Stimulated activated naive B cell treated with anti-CD40 and anti-IgM and Interleukin-4, amounts not matched to agents 10 μg/mL and 1 μg/mL and 100 μg/mL, for 72 hours (primary cell): ENCODE data around the gene ANGPTL3.
A peak's percentile ranks its signal among the peaks of the same experiment; 100 is the strongest.
"Not testable (repeated sequence)": the region's sequence is repeated elsewhere in the genome, so short reads cannot be mapped to it uniquely, and the experiment has no call there.

ENCODE experiments used
- ATAC-seq, 2 donors: fragments of 150-1000 bp; cut with Tn5 transposase; replicated peaks; 2 replicates each; pipeline ENCODE4 v1.10.0; 2021; ENCODE audit warnings: moderate library complexity in 1 of 2
- DNase-seq: peaks from one replicate; pipeline ENCODE4 v3.0.0; 2021
- H3K27ac Mint-ChIP-seq: one replicate; pipeline ENCODE4 v1.8.0; 2022; ENCODE audit warnings: mild to moderate bottlenecking, mixed read lengths
- H3K27me3 Mint-ChIP-seq, 2 donors: one replicate each; pipeline ENCODE4 v1.8.0; 2022; ENCODE audit warnings: mixed read lengths in 2 of 2
- H3K36me3 Mint-ChIP-seq, 2 donors: one replicate each; pipeline ENCODE4 v1.8.0; 2022; ENCODE audit warnings: mixed read lengths in 2 of 2, mild to moderate bottlenecking in 1 of 2
- H3K4me1 Mint-ChIP-seq, 2 donors: one replicate each; pipeline ENCODE4 v1.8.0; 2022; ENCODE audit warnings: mixed read lengths in 2 of 2, mild to moderate bottlenecking in 1 of 2
- H3K4me3 Mint-ChIP-seq, 2 donors: one replicate each; pipeline ENCODE4 v1.8.0; 2022; ENCODE audit warnings: mild to moderate bottlenecking in 2 of 2, mixed read lengths in 2 of 2, moderate library complexity in 1 of 2
- H3K9me3 Mint-ChIP-seq, 2 donors: one replicate each; pipeline ENCODE4 v1.8.0; 2022; ENCODE audit warnings: mixed read lengths in 2 of 2, mild to moderate bottlenecking in 1 of 2

Gene ANGPTL3

DNA sequence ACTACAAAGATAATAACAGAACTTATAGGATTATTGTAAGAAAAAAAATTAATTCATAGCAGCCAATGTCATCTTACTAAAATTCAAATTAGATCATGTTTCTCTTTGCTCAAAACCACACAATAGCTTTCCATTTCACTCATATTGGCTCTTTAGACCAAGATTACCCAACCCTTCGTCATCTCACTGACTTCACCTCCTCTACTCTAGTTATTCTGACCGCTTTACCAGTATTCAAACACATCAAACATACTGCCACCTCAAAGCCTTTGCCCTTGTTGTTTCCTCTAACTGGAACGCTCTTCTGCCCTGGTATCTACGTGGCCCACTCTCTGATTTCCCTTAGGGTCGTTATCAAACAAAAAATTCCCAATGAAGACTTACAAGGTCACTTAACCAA is 1.7 kb downstream of the ANGPTL3 start:
- Mint-ChIP-seq H3K4me3 (no peak overlapping the region), H3K36me3 (peaks cover 0 to 2% of the 10 kb centered on the region in 2 donors), H3K27ac (no peak overlapping the region), H3K4me1 (no peaks in the 10 kb centered on the region), H3K27me3 (no peaks in the 10 kb centered on the region), H3K9me3 (no peaks in the 10 kb centered on the region)
- DNase-seq (no peak), ATAC-seq (no peak)

DNA sequence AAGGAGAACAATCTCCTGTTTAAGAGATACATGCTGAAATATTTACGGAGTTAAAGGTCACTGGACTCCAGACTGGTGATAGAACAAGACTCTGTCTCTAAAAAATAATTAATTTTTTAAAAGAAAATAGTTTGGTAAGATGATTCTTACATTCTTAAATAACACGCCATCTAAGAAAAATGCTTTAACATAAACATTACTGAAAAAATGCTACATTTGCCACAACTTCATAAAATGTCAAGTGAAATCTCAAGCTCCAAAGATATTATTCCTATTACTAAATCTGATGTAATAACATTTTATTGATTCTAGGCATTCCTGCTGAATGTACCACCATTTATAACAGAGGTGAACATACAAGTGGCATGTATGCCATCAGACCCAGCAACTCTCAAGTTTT is 4.1 kb downstream of the ANGPTL3 start:
- no peak for ATAC-seq
- no peak overlapping the region for H3K4me3 Mint-ChIP-seq
- no peak for DNase-seq
- no peaks in the 10 kb centered on the region for H3K4me1 Mint-ChIP-seq
- H3K27me3 Mint-ChIP-seq, result no peaks in the 10 kb centered on the region
- H3K27ac Mint-ChIP-seq, result no peak overlapping the region
- H3K9me3 Mint-ChIP-seq, result no peaks in the 10 kb centered on the region
- H3K36me3 Mint-ChIP-seq, result peaks cover 0 to 2% of the 10 kb centered on the region in 2 donors

GRCh38 chr1:62608905-62609304 is 11.6 kb downstream of the ANGPTL3 start:
- no peaks in the 10 kb centered on the region for H3K27me3 Mint-ChIP-seq
- no peaks in the 10 kb centered on the region for H3K9me3 Mint-ChIP-seq
- no peak overlapping the region for H3K4me3 Mint-ChIP-seq
- peaks cover 6 to 11% of the 10 kb centered on the region in 2 donors for H3K4me1 Mint-ChIP-seq
- DNase-seq (no peak), ATAC-seq (no peak)
- peaks cover 0 to 1% of the 10 kb centered on the region in 2 donors for H3K36me3 Mint-ChIP-seq
- no peak overlapping the region for H3K27ac Mint-ChIP-seq

DNA sequence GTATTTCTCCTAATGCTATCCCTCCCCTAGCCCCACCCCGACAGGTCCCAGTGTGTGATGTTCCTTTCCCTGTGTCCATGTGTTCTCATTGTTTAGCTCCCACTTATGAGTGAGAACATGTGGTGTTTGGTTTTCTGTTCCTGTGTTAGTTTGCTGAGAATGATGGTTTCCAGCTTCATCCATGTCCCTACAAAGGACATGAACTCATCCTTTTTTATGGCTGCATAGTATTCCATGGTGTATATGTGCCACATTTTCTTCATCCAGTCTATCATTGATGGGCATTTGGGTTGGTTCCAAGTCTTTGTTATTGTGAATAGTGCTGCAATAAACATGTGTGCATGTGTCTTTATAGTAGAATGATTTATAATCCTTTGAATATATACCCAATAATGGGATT is 13.3 kb downstream of the ANGPTL3 start:
- not testable (repeated sequence) for H3K4me3 Mint-ChIP-seq, H3K27me3 Mint-ChIP-seq, ATAC-seq, H3K9me3 Mint-ChIP-seq, H3K36me3 Mint-ChIP-seq, H3K27ac Mint-ChIP-seq, DNase-seq
- peaks cover 7 to 12% of the 10 kb centered on the region in 2 donors for H3K4me1 Mint-ChIP-seq

DNA sequence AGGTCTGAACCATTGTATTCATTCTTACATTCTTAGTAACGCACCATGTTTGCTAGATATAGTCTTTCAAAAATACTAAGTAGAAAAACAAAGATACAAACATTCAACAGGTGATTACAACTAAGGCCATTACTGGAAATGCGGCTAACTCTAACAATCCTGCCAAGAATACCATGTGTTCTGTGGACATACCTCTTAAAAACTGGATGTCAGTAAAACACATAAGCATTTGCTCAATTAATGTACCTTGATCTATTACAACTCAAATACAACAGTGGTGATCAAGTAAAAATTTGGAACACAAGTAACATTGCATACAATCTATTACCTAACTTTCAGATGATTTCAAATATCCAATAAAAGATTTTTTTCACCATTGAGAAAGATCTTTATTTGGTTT is 15.4 kb downstream of the ANGPTL3 start:
- H3K9me3 Mint-ChIP-seq, result no peaks in the 10 kb centered on the region
- peaks cover 7 to 12% of the 10 kb centered on the region in 2 donors for H3K4me1 Mint-ChIP-seq
- no peak for ATAC-seq
- H3K27ac Mint-ChIP-seq, result no peak overlapping the region
- no peaks in the 10 kb centered on the region for H3K27me3 Mint-ChIP-seq
- H3K36me3 Mint-ChIP-seq, result peaks cover 3% of the 10 kb centered on the region in 2 donors
- H3K4me3 Mint-ChIP-seq, result no peak overlapping the region
- no peak for DNase-seq

- no peak overlapping the region for H3K27ac Mint-ChIP-seq
- no peak for DNase-seq
- peaks cover 7 to 12% of the 10 kb centered on the region in 2 donors for H3K4me1 Mint-ChIP-seq
- peaks cover 4 to 5% of the 10 kb centered on the region in 2 donors for H3K36me3 Mint-ChIP-seq
- no peaks in the 10 kb centered on the region for H3K27me3 Mint-ChIP-seq
- no peaks in the 10 kb centered on the region for H3K9me3 Mint-ChIP-seq
- H3K4me3 Mint-ChIP-seq, result peak overlapping the region; percentile 46 to 67
- ATAC-seq, result peak; percentile 95 to 97
Observed at GRCh38 chr1:62613325-62613727, 16.0 kb downstream of the ANGPTL3 start.

DNA sequence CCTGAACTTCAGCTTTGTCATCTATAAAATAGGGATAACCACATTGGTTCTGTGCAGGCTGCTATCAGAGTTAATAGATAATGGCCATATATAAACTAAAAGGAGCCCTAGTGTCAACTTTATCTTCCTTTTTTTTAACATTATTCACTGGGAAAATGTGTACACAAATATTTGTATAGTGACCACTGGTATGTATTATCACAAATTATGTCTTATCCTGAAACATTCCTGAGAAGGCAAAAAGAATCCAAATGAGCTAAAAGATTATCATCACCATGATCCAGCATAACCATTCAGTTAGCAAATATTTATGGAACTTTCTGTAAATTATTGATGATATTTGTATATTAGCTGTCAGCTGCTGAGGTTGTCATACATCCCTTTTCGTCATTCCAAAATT is 16.6 kb downstream of the ANGPTL3 start:
- peaks cover 4 to 5% of the 10 kb centered on the region in 2 donors for H3K36me3 Mint-ChIP-seq
- no peaks in the 10 kb centered on the region for H3K27me3 Mint-ChIP-seq
- H3K9me3 Mint-ChIP-seq, result no peaks in the 10 kb centered on the region
- H3K4me3 Mint-ChIP-seq, result peak overlapping the region; percentile 46 to 67
- no peak for DNase-seq
- peaks cover 7 to 12% of the 10 kb centered on the region in 2 donors for H3K4me1 Mint-ChIP-seq
- ATAC-seq, result no peak
- H3K27ac Mint-ChIP-seq, result no peak overlapping the region

DNA sequence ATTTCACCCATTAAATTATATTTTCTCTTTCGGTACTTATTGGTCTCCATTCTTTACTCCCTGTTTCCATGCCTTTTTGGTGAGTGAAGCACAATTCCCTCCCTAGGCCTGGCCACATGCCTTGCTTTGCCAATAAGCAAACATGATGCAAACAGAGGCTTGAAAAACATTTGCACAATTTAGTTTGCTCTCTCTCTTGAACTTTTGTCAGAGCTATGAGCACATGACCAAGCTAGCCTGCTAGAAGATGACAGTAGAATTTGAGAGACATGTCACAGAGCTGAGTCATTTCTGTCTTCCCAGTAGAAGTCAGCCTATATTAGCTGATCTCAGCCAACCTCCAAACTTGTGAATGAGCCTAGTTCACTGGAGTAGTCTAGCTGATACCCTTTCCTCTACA is 24.6 kb downstream of the ANGPTL3 start:
- H3K27me3 Mint-ChIP-seq, result no peaks in the 10 kb centered on the region
- H3K27ac Mint-ChIP-seq, result peak overlapping the region; percentile 69
- H3K4me3 Mint-ChIP-seq, result no peak overlapping the region
- ATAC-seq, result peak; percentile 80 to 88
- peaks cover 19 to 25% of the 10 kb centered on the region in 2 donors for H3K36me3 Mint-ChIP-seq
- no peak for DNase-seq
- H3K9me3 Mint-ChIP-seq, result peaks cover 0 to 1% of the 10 kb centered on the region in 2 donors
- peaks cover 6 to 39% of the 10 kb centered on the region in 2 donors for H3K4me1 Mint-ChIP-seq

- DNase-seq (no peak), ATAC-seq (peak; percentile 94 to 96)
- no peaks in the 10 kb centered on the region for H3K27me3 Mint-ChIP-seq
- H3K27ac Mint-ChIP-seq, result peak overlapping the region; percentile 84
- peak overlapping the region in 1 of 2 donors; percentile 59 for H3K4me3 Mint-ChIP-seq
- peaks cover 0 to 1% of the 10 kb centered on the region in 2 donors for H3K9me3 Mint-ChIP-seq
- peaks cover 6 to 48% of the 10 kb centered on the region in 2 donors for H3K4me1 Mint-ChIP-seq
- H3K36me3 Mint-ChIP-seq, result peaks cover 18 to 26% of the 10 kb centered on the region in 2 donors
Observed at GRCh38 chr1:62625415-62625814, 28.1 kb downstream of the ANGPTL3 start.

- H3K4me3 Mint-ChIP-seq, result no peak overlapping the region
- H3K27ac Mint-ChIP-seq, result no peak overlapping the region
- no peaks in the 10 kb centered on the region for H3K27me3 Mint-ChIP-seq
- peaks cover 2 to 43% of the 10 kb centered on the region in 2 donors for H3K4me1 Mint-ChIP-seq
- ATAC-seq (no peak), DNase-seq (no peak)
- peaks cover 25 to 44% of the 10 kb centered on the region in 2 donors for H3K36me3 Mint-ChIP-seq
- H3K9me3 Mint-ChIP-seq, result peaks cover 0 to 1% of the 10 kb centered on the region in 2 donors
Observed at GRCh38 chr1:62628506-62628905, 31.2 kb downstream of the ANGPTL3 start.

DNA sequence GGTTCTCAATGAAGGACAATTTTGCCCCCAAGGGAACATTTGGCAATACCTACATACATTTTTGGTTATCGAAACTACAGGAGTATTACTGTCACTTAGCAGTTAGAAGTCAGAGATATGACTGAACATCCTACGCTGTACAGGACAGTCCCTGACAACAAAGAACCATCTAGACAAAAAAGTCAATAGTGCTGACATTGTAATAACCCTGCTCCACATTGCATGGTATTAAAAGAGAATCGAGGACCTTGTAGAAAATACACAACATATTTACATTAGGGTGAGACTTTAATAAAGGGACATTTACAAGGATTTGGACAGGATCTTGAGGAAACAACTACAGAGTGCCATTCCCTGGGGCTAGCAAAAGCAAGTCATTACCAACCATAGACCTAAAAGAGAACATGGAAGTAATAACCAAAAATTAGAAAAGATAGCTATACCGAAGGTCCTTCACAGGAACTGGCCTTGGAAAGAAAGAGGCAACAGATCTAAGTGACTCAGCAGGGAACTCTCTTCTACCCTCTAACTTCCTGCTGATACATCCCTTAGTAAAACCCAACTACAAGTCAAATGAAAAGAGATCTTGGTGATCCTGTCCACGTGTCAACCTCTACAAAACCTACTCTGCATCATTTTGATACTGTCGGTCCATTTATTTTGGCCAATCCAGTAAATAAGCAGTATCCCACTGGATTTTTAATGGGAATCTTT is 40.2 kb downstream of the ANGPTL3 start:
- H3K4me3 Mint-ChIP-seq, result no peak overlapping the region
- H3K27me3 Mint-ChIP-seq, result no peaks in the 10 kb centered on the region
- peaks cover 20% of the 10 kb centered on the region in 2 donors for H3K36me3 Mint-ChIP-seq
- H3K4me1 Mint-ChIP-seq, result peaks cover 0 to 2% of the 10 kb centered on the region in 2 donors
- ATAC-seq (no peak), DNase-seq (no peak)
- H3K27ac Mint-ChIP-seq, result no peak overlapping the region
- H3K9me3 Mint-ChIP-seq, result peaks cover 0 to 2% of the 10 kb centered on the region in 2 donors

- Mint-ChIP-seq H3K36me3 (peaks cover 23 to 25% of the 10 kb centered on the region in 2 donors), H3K27ac (no peak overlapping the region), H3K9me3 (peaks cover 3 to 9% of the 10 kb centered on the region in 2 donors), H3K27me3 (no peaks in the 10 kb centered on the region), H3K4me1 (no peaks in the 10 kb centered on the region), H3K4me3 (no peak overlapping the region)
- DNase-seq, result no peak
- no peak for ATAC-seq
Observed at GRCh38 chr1:62643283-62643682, 46.0 kb downstream of the ANGPTL3 start.

- peaks cover 0 to 10% of the 10 kb centered on the region in 2 donors for H3K36me3 Mint-ChIP-seq
- no peaks in the 10 kb centered on the region for H3K4me1 Mint-ChIP-seq
- DNase-seq, result no peak
- H3K27me3 Mint-ChIP-seq, result no peaks in the 10 kb centered on the region
- no peak overlapping the region for H3K4me3 Mint-ChIP-seq
- H3K9me3 Mint-ChIP-seq, result peaks cover 0 to 2% of the 10 kb centered on the region in 2 donors
- H3K27ac Mint-ChIP-seq, result no peak overlapping the region
- ATAC-seq, result no peak
Observed at GRCh38 chr1:62652387-62652786, 55.1 kb downstream of the ANGPTL3 start.

DNA sequence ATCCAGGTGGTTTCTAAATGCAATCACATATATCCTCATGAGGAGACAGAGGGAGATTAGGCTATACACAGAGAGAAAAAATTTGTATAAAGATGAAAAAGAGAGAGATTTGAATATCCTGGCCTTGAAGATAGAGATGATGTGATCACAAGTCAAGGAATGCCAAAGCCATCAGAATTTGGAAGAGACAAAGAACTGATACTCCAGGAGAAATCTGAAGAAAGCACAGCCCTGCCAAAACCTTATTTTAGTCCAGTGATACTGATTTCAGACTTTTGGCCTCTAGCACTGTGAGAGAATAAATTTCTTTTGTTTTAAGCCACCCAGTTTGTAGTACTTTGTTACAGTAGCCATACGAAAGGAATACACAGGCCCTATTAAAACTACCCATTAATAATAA is 57.4 kb downstream of the ANGPTL3 start:
- Mint-ChIP-seq H3K4me3 (no peak overlapping the region), H3K27me3 (no peaks in the 10 kb centered on the region), H3K4me1 (no peaks in the 10 kb centered on the region), H3K9me3 (peaks cover 0 to 2% of the 10 kb centered on the region in 2 donors), H3K27ac (no peak overlapping the region), H3K36me3 (peaks cover 2 to 17% of the 10 kb centered on the region in 2 donors)
- DNase-seq, result no peak
- no peak for ATAC-seq
